Mesenteric fat pad (tissue), 1 donor: Measurements from ENCODE around the gene CDC25C. TPM values are rescaled to one million over a fixed set of nuclear protein-coding genes. Genes with fewer than 3 reads are reported as not detected.
"Not testable (repeated sequence)": the region's sequence is repeated elsewhere in the genome, so short reads cannot be mapped to it uniquely, and the experiment has no call there.

Experiments
- DNase-seq: peaks from one replicate; pipeline ENCODE4 v3.0.0-alpha.2; 2020; ENCODE audit warnings: low spot score
- total RNA-seq: library from RNA; stranded (reverse); fragmentation: NEBNext Ultra II Directional; extraction: Animal tissue kit (Norgen Biotek cat#: 25700); gene quantifications from one replicate; pipeline ENCODE4 v1.2.1, GENCODE V29; 2021
- donor health status: DM: yes; HTN: yes; CAD: no.

Gene CDC25C
- total RNA-seq, 1 donor from 2014 or later = not detected

DNA sequence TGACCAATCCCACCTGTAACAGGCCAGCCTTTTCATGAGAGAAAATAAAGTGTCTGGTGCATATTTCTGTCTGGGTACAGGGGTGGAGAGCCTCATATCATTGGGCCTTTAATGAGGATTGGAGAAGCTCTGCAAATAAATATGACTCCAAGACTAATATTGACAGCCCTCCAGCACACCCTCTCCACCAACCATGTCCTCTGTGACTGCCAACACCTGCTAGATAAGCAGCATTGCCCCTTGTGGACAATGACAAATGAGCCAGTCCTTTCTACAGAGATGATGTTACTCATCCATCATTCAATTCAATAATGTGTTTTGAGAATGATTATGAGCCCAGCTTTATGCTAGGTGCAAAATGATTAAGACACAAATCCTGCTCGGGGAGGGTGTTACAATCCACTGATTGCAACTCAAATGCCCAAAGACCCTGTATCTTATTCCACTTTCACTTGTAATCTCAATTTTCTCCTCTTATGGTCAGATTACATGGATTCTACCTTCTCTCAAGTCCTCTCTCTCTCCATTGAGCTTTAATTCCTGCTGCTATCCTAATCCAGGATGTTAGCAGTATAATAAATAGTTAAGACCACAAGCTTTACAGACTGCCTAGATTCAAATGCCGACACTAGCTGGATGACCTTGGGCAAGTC is 55.1 kb downstream of the CDC25C start:
- DNase-seq = no peak

- DNase-seq = peak; percentile 49
Observed at GRCh38 chr5:138275895-138276294, 55.7 kb downstream of the CDC25C start.

DNA sequence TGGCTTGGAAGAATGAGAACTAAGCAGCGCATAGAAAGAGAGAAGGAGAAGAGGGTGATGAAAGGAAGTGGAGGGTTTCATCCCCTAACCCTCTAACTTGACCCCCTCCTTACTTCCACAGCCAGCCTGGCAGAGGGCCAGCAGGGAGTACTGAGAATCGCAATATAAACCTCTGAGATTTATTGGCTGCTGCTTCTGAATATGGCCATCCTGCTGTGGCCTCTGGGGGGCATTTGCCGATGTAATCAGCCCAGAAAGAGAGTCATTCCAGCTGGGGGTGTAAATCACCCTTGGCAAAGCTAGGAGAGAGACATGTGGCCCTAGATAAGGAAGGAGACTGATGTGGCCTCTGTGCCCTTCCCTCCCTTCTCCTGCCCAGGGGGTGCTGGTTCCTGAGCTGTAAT is 56.2 kb downstream of the CDC25C start:
- peak; percentile 16 for DNase-seq

DNA sequence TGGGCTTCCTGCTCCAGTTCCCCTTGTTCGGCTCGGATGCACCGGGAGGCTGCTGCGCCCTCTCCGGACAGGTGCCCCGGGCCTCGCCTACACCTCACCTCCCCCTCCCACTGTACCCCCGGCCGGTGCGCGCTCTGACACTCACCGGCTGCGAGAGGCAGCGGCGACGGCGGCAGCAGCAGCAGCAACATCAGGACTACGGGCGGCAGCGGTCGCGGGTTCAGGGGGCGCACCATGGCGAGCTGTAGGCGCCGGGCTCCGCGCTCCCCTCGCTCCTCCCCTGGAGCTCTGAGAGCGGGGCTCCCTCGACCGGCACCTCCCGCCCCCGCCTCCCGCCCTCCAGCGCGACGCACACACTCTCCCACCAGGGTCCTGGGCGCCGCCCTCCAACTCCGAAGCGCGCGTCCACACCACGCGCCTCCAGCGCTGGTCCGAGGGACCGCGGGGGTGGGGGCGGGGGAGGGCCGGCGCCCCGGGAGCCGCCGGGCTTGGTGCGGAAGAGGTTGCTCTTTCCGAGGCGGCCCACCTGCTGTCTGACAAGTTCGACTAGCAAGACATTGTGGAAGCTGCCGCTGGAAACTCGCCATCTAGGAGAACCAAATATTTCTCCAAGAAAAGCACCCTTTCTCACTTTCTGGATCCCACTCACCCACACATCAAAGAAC is 57.3 kb downstream of the CDC25C start, which contains the start of gene GFRA3:
GFRA3 (minus strand) TSS at position 433 of the 665 bp plus-strand sequence; CDS start at position 236, 197 bp downstream.
- peak; percentile 68 for DNase-seq

DNA sequence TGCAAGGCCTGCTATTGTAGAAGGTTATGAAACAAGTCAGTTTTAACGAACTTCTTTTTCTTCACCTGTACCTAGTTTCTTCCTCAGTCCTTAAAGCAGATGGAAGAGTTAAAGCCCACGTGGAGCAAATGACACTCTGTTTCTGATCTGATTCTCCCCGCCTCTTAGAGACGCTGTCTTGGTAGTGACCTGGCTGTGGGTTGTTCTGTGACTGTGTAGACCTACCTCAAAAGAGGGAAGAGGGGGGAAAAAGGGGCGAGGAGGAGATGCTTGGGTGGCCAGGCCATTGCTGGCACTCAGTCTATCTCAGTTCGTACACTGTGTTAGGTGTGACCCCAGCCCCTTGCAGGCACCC is 57.8 kb downstream of the CDC25C start:
- no peak for DNase-seq

DNA sequence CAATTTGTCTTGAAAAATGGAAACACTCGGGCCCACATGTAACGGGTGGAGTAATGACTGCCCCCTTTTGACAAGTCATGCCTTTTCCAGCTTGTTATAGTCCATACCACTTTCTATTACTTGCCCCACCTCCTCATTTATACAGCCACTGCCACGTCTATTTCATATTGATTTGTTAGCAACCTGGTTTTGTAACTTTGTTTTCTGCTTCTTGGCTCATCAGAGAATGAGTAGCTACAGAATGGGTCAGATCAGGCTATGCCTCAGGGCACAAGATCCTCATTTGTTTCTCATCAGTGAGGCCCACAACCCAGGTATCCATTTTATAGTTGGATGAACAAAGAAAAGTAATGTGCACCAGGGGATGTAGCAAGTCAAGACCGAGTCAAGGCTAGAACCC is 58.9 kb downstream of the CDC25C start:
- DNase-seq = no peak

- DNase-seq = no peak
Observed at GRCh38 chr5:138271281-138271680, 60.3 kb downstream of the CDC25C start.

DNA sequence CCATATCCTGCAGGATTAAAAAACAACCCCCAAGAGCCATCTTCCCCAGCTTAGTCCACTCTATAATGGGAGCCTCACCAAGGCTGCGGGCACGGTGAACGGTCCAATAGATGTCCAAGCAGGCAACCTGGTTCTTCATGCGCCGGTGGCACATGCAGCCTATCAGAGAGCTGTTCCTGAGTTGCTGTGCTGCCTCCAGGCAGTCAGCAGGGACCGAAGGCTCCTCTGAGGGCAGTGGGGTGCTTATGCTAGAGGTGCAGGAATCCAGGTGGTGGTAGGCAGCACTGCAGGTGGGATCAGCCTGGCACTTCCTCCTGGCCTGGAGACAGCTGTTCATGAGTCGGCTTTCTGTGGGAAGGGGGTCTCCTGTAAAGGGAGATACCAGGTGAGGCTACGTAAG is 67.4 kb downstream of the CDC25C start:
- DNase-seq = no peak

DNA sequence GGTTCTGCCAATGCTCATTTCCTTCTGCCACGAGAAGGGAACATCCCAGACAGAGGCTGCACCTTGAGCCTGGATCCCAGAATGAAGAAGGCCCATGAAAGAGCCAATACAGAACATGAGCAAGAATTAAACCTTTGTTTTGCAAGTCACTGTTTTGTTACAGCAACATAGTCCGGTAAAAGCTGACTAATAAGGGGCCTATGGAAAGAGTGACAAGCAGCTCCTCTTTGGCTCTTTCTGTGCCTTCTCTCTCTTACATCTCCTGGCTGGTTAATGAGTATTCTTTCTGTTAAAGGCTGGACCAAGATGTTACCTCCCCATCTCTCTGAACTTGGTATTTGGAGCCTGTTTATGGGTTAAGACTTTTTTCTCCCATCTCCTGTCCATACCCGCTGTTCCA is 68.0 kb downstream of the CDC25C start:
- DNase-seq = no peak

DNA sequence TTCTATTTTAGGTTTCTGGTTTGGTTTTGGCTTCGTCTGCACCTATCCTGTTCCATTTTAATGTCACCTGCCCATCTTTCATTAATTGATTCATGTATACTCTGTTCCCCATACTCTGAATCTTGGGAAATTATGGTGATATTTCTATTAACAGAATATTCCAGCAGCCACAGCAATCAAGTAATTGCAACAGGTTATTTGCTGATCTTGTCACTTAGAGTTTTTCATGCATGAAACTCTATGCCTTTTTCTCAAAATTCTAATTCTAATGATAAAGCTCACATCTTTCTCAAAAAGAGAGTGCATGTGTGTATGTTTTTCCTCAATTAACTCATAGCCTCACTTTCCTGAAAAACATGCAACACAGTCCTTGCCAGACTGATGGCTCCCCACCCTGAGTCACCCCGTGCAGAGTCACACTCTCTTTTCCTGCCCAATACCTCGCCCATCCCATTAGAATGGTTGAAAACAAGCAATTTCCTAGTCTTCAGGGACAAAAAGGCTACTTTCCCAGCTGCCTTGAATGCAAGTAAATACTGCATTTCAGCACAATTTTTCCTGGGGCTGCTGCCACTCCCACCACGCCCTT is 72.8 kb downstream of the CDC25C start:
- no peak for DNase-seq

DNA sequence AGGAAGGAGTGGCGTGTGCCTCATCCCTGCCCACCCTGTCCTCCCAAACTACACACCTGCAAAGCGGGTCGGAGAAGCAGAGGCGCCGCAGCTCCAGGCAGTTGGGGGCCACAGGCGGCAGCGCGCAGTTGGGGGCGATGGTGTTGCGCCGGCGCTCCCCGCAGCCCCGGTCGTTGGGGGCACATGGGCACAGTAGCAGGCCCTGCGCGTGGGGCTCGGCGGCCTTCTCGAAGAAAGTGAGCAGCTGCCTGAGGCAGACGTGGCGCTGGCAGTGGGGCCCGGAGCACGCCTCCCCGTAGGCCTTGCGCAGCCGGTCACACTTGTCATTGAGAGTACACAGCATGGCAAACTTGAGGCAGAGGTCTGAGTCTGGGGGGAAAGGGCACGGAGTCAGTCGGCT is 74.0 kb downstream of the CDC25C start:
- DNase-seq = no peak

- DNase-seq = no peak
Observed at GRCh38 chr5:138252944-138253343, 78.7 kb downstream of the CDC25C start.

GRCh38 chr5:138247800-138248199 is 83.8 kb downstream of the CDC25C start:
- not testable (repeated sequence) for DNase-seq

DNA sequence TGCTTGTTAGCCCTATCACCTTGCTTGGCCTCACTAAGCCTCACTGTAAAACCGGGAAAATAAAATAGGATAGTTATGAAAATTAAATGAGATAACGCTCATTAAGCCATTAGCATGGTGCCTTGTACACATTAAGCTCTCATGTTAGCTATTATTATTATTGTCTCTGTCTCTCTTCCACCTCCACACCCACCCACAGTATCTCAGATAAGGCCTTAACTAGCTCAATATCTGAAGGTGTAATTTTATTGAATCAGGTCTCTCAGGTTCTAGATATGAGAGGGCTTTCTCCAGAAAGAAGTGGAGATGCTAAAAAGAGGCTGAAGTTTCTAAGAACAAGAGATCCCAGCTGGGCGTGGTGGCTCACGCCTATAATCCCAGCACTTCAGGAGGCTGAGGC is 84.8 kb downstream of the CDC25C start:
- no peak for DNase-seq

- no peak for DNase-seq
Observed at GRCh38 chr5:138246334-138246733, 85.3 kb downstream of the CDC25C start.

GRCh38 chr5:138245717-138246116 is 85.9 kb downstream of the CDC25C start:
- DNase-seq = no peak

DNA sequence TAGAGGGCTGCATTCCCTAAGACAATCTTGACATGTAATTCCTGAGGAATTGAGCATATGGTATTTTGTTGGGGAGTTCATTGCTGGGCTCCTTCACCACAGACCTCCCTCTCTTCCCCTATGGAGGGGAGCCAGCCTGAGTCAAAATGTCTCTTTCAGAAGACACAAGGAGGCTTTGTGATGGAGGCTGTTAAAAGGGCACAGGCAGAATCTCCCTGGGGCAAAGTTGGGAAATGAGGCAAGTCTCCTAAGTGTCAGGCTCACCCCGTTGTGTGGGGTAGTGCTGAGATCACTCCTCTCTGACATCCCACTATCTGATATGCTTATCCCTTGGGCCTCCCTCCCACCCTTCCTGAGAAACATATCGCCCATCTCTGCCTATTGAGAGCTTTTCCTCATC is 87.8 kb downstream of the CDC25C start:
- no peak for DNase-seq

GRCh38 chr5:138241688-138242571 is 89.7 kb downstream of the CDC25C start:
- DNase-seq = no peak

- no peak for DNase-seq
Observed at GRCh38 chr5:138240650-138241385, 90.8 kb downstream of the CDC25C start.

DNA sequence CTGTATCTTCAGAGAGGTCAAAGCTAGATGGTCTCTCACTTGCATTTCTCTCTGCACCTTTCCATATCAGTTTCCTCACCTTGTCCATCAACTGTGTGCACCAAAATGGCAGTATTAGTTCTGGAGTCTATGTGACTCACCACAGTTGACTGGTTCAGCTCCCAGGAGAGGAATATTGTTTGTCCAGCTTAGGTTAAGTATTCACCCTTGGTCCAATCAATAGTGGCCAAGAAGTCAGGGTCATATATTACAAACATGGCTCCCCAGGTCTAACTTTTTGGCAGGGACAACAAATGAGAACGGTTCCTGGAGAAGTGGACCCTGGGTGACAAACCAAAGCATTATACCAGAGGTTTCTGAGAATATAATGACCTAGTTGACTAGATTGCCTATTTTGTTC is 93.6 kb downstream of the CDC25C start:
- DNase-seq = no peak
